Tibial nerve (tissue), 4 donors: ENCODE data around the gene B3GALT5. TPM values are rescaled to one million over a fixed set of nuclear protein-coding genes. Genes with fewer than 3 reads are reported as not detected.

Source experiments
- DNase-seq, 2 donors: peaks; one replicate each; pipeline ENCODE4 v3.0.0-alpha.2; 2019; ENCODE audit warnings: low spot score in 2 of 2
- H3K27ac ChIP-seq, 4 donors: fragments of 200-600 bp; sonication (generic) in 3 of 4; one replicate each; pipeline ENCODE4 v1.5.1; 2017 to 2019; ENCODE audit warnings: mild to moderate bottlenecking in 1 of 4
- H3K27me3 ChIP-seq, 2 donors: fragments of 200-600 bp; sonication (generic) in 1 of 2; one replicate each; pipeline versions ENCODE4 v1.5.1 to v1.6.0; 2017 to 2019
- H3K36me3 ChIP-seq, 3 donors: fragments of 200-600 bp; sonication (generic); one replicate each; pipeline ENCODE4 v1.5.1; 2018 to 2019
- H3K4me1 ChIP-seq, 4 donors: fragments of 200-600 bp; sonication (generic) in 3 of 4; one replicate each; pipeline ENCODE4 v1.5.1; 2017 to 2019
- H3K4me3 ChIP-seq, 4 donors: fragments of 200-600 bp; sonication (generic) in 3 of 4; one replicate each; pipeline ENCODE4 v1.5.1; 2017 to 2019; ENCODE audit warnings: mild to moderate bottlenecking in 1 of 4, moderate library complexity in 1 of 4
- H3K9me3 ChIP-seq, 4 donors: fragments of 200-600 bp; sonication (generic) in 3 of 4; one replicate each; pipeline ENCODE4 v1.5.1; 2017 to 2019
- CTCF ChIP-seq, 5 experiments: fragments of 200-600 bp in 3 of 5; fragments of 450-650 bp in 2 of 5; sonication (generic) in 3 of 5; IDR thresholded peaks; one replicate each; pipeline ENCODE4 v1.5.1; 2016 to 2019; ENCODE audit warnings: antibody characterized with exemption in 5 of 5, mild to moderate bottlenecking in 3 of 5, moderate library complexity in 2 of 5
- EP300 ChIP-seq, 2 donors: sonication (generic); formaldehyde crosslinking; IDR thresholded peaks; one replicate each; pipeline ENCODE4 v1.6.1; 2017; ENCODE audit warnings: antibody characterized with exemption in 2 of 2, mild to moderate bottlenecking in 1 of 2
- POLR2A ChIP-seq, 2 donors: fragments of 450-650 bp; IDR thresholded peaks; one replicate each; pipeline ENCODE4 v1.6.1; 2017; ENCODE audit warnings: antibody characterized with exemption in 2 of 2, mild to moderate bottlenecking in 2 of 2, moderate library complexity in 2 of 2
- WGBS, 2 donors: methylation state at CpG; one replicate each; pipeline ENCODE4 v1.1.5; 2018; 5-methylcytosine and 5-hydroxymethylcytosine counted together
- total RNA-seq, 4 donors: library from RNA; depleted of rRNA; stranded (reverse); fragments of >200 nt; gene quantifications; one replicate each; pipeline ENCODE4 v1.1.0, GENCODE V29; 2016

Gene B3GALT5
- total RNA-seq, 4 donors from 2014 or later = not detected

- DNase-seq = no peak
- Histone ChIP-seq H3K4me1 (no peaks in the 10 kb centered on the region), H3K27me3 (no peaks in the 10 kb centered on the region), H3K27ac (no peak overlapping the region), H3K36me3 (no peaks in the 10 kb centered on the region), H3K4me3 (no peak overlapping the region), H3K9me3 (no peaks in the 10 kb centered on the region)
- no peak for TF ChIP-seq POLR2A (IDR thresholded peaks at IDR 0.05)
- WGBS, 2 donors = 69 to 73% methylated on average over 3 of the region's 3 CpGs
Measured at GRCh38 chr21:39645331-39645730, 32.6 kb downstream of the B3GALT5 start.

GRCh38 chr21:39647476-39647875, 34.7 kb downstream of the B3GALT5 start:
- DNase-seq = no peak

GRCh38 chr21:39648879-39649278, 36.1 kb downstream of the B3GALT5 start:
- H3K27me3 ChIP-seq = no peaks in the 10 kb centered on the region
- no peak overlapping the region for H3K4me3 ChIP-seq
- H3K9me3 ChIP-seq = peaks cover 0 to 20% (median 0%) of the 10 kb centered on the region in 4 donors
- no peaks in the 10 kb centered on the region for H3K36me3 ChIP-seq
- DNase-seq = no peak
- WGBS, 2 donors = 73 to 81% methylated on average over 6 of the region's 6 CpGs
- H3K27ac ChIP-seq = no peak overlapping the region
- H3K4me1 ChIP-seq = no peaks in the 10 kb centered on the region
- TF ChIP-seq EP300 (IDR thresholded peaks at IDR 0.05) = no peak
- TF ChIP-seq CTCF (IDR thresholded peaks at IDR 0.05) = no peak
- no peak for TF ChIP-seq POLR2A (IDR thresholded peaks at IDR 0.05)

More at GRCh38 chr21:39647476-39647875, 34.7 kb downstream of the B3GALT5 start:
- Histone ChIP-seq H3K27ac (no peak overlapping the region), H3K36me3 (no peaks in the 10 kb centered on the region), H3K4me1 (no peaks in the 10 kb centered on the region), H3K4me3 (no peak overlapping the region), H3K27me3 (no peaks in the 10 kb centered on the region), H3K9me3 (peaks cover 0 to 6% (median 0%) of the 10 kb centered on the region in 4 donors)
- 71 to 89% methylated on average over 6 of the region's 6 CpGs for WGBS, 2 donors
- no peak for TF ChIP-seq CTCF (IDR thresholded peaks at IDR 0.05)

- TF ChIP-seq EP300 (IDR thresholded peaks at IDR 0.05) (no peak), POLR2A (IDR thresholded peaks at IDR 0.05) (no peak), CTCF (IDR thresholded peaks at IDR 0.05) (no peak)
- Histone ChIP-seq H3K4me1 (no peaks in the 10 kb centered on the region), H3K27me3 (no peaks in the 10 kb centered on the region), H3K4me3 (no peak overlapping the region), H3K27ac (no peak overlapping the region), H3K36me3 (no peaks in the 10 kb centered on the region), H3K9me3 (peaks cover 0 to 22% (median 0%) of the 10 kb centered on the region in 4 donors)
- DNase-seq = no peak
- 87 to 91% methylated on average over 5 of the region's 5 CpGs for WGBS, 2 donors
Measured at GRCh38 chr21:39649526-39649925, 36.8 kb downstream of the B3GALT5 start.

- Histone ChIP-seq H3K27me3 (no peaks in the 10 kb centered on the region), H3K9me3 (peaks cover 0 to 22% (median 0%) of the 10 kb centered on the region in 4 donors), H3K4me3 (no peak overlapping the region), H3K4me1 (no peaks in the 10 kb centered on the region), H3K27ac (no peak overlapping the region), H3K36me3 (no peaks in the 10 kb centered on the region)
- no peak for TF ChIP-seq CTCF (IDR thresholded peaks at IDR 0.05)
- TF ChIP-seq EP300 (IDR thresholded peaks at IDR 0.05) = no peak
- WGBS, 2 donors = 89 to 90% methylated on average over 12 of the region's 12 CpGs
- no peak for DNase-seq
Measured at GRCh38 chr21:39650306-39650705, 37.6 kb downstream of the B3GALT5 start.

- WGBS, 2 donors = 80 to 85% methylated on average over 7 of the region's 7 CpGs
- H3K4me3 ChIP-seq = no peak overlapping the region
- TF ChIP-seq EP300 (IDR thresholded peaks at IDR 0.05) (no peak), POLR2A (IDR thresholded peaks at IDR 0.05) (no peak), CTCF (IDR thresholded peaks at IDR 0.05) (no peak)
- no peak for DNase-seq
- H3K36me3 ChIP-seq = no peaks in the 10 kb centered on the region
- H3K27ac ChIP-seq = no peak overlapping the region
- no peaks in the 10 kb centered on the region for H3K27me3 ChIP-seq
- peaks cover 0 to 22% (median 0%) of the 10 kb centered on the region in 4 donors for H3K9me3 ChIP-seq
- H3K4me1 ChIP-seq = no peaks in the 10 kb centered on the region
Measured at GRCh38 chr21:39650801-39651200, 38.1 kb downstream of the B3GALT5 start.
